A549 (cell line): ENCODE measurements around the gene DNAJC22. TPM values are rescaled to one million over a fixed set of nuclear protein-coding genes. Genes with fewer than 3 reads are reported as not detected.
"Not testable (repeated sequence)": the region's sequence is repeated elsewhere in the genome, so short reads cannot be mapped to it uniquely, and the experiment has no call there.

Source experiments
- ATAC-seq, 2 experiments: fragments of 200-7000 bp in 1 of 2; fragments of >200 bp in 1 of 2; cut with Nextera tagmentation in 1 of 2; cut with Tn5 transposase in 1 of 2; 3 replicates each; pipeline versions ENCODE4 v1.8.0 to v1.9.1; 2018 to 2020; ENCODE audit warnings: mild to moderate bottlenecking in 1 of 2, moderate library complexity in 1 of 2
- CTCF ChIA-PET: fragments of 300-600 bp; sonication (Branson Sonifier 250); formaldehyde crosslinking; extraction: SDS; loops from one replicate; lab custom pipeline; 2021; ENCODE audit warnings: antibody characterized with exemption, inconsistent platforms; lab: Yijun Ruan, JAX
- POLR2A ChIA-PET: fragments of 350-600 bp; formaldehyde crosslinking; extraction: SDS; loops from one replicate; lab custom pipeline; 2021; ENCODE audit warnings: antibody characterized with exemption, inconsistent platforms; lab: Yijun Ruan, JAX
- DNase-seq, 2 experiments: peaks; one replicate each; pipeline versions ENCODE4 v3.0.0 to v3.0.0-alpha.2; 2011 to 2016; ENCODE audit warnings: low read depth in 1 of 2, low spot score in 1 of 2
- FAIRE-seq: peaks from 2 replicates; lab custom pipeline; 2011; peaks lifted over from hg19 to GRCh38; lab: Jason Lieb, UNC
- H3K27ac ChIP-seq, 2 experiments: fragments of >200 bp; sonication (Bioruptor Twin); formaldehyde crosslinking; 3 replicates each; pipeline ENCODE4 v1.5.1; 2016 to 2017
- H3K4me1 ChIP-seq: fragments of >200 bp; sonication (Bioruptor Twin); formaldehyde crosslinking; 3 replicates; pipeline ENCODE4 v1.6.1; 2016
- H3K4me2 ChIP-seq: fragments of >200 bp; sonication (Bioruptor Twin); formaldehyde crosslinking; 3 replicates; pipeline ENCODE4 v1.6.1; 2016
- H3K4me3 ChIP-seq: fragments of >200 bp; sonication (Bioruptor Twin); formaldehyde crosslinking; 3 replicates; pipeline ENCODE4 v1.5.1; 2016
- H3K9me3 ChIP-seq: fragments of >200 bp; sonication (Bioruptor Twin); formaldehyde crosslinking; 3 replicates; pipeline ENCODE4 v1.6.1; 2016
- CBX2 ChIP-seq: fragments of 200-600 bp; sonication (generic); IDR thresholded peaks from 2 replicates; pipeline ENCODE4 v1.6.1; 2016; ENCODE audit warnings: low read depth, mild to moderate bottlenecking, borderline replicate concordance
- CHD2 ChIP-seq: fragments of 150-350 bp; IDR thresholded peaks from 2 replicates; pipeline ENCODE4 v1.6.1; 2014; ENCODE audit warnings: low read length; ENCODE audit not compliant: partially characterized antibody
- EP300 ChIP-seq, 2 experiments: fragments of >200 bp; sonication (Bioruptor Twin); formaldehyde crosslinking; IDR thresholded peaks; 2 replicates in 1 of 2; 3 replicates in 1 of 2; pipeline ENCODE4 v1.6.1; 2016 to 2017
- ESRRA ChIP-seq: fragments of 150-350 bp; IDR thresholded peaks from 2 replicates; pipeline ENCODE4 v1.6.1; 2014; ENCODE audit warnings: mild to moderate bottlenecking, low read length, borderline replicate concordance
- FOSB ChIP-seq: fragments of 250-450 bp; sonication (Bioruptor Pico); IDR thresholded peaks from 2 replicates; pipeline ENCODE4 v1.5.0; 2020; ENCODE audit warnings: mild to moderate bottlenecking, moderate library complexity
- FOXS1 ChIP-seq: fragments of 250-450 bp; sonication (Bioruptor Pico); IDR thresholded peaks from 2 replicates; pipeline ENCODE4 v1.5.0; 2020; ENCODE audit warnings: mild to moderate bottlenecking, moderate library complexity
- HMGXB4 ChIP-seq: fragments of 250-450 bp; sonication (Bioruptor Pico); IDR thresholded peaks from 2 replicates; pipeline ENCODE4 v1.5.0; 2021; ENCODE audit warnings: mild to moderate bottlenecking, moderate library complexity, borderline replicate concordance
- HOXA7 ChIP-seq: fragments of 250-450 bp; sonication (Bioruptor Pico); IDR thresholded peaks from 2 replicates; pipeline ENCODE4 v1.5.0; 2020; ENCODE audit warnings: mild to moderate bottlenecking, moderate library complexity
- POLR2A ChIP-seq: IDR thresholded peaks from 2 replicates; pipeline ENCODE4 v1.6.1; 2012; ENCODE audit warnings: mild to moderate bottlenecking, low read length
- POLR2AphosphoS2 ChIP-seq: conservative IDR thresholded peaks from 2 replicates; pipeline ENCODE4 v1.6.1; 2012; ENCODE audit warnings: low read length, improper control_type of control experiment, inconsistent platforms
- RAD21 ChIP-seq, 2 experiments: fragments of >200 bp in 1 of 2; sonication (Bioruptor Twin) in 1 of 2; formaldehyde crosslinking in 1 of 2; IDR thresholded peaks in 1 of 2; conservative IDR thresholded peaks in 1 of 2; 2 replicates in 1 of 2; 3 replicates in 1 of 2; pipeline ENCODE4 v1.6.1; 2012 to 2018; ENCODE audit warnings: inconsistent platforms in 1 of 2
- RARB ChIP-seq: fragments of 250-450 bp; sonication (Bioruptor Pico); IDR thresholded peaks from 2 replicates; pipeline ENCODE4 v1.8.0; 2021; ENCODE audit warnings: mild to moderate bottlenecking, moderate library complexity
- RFX5 ChIP-seq: fragments of 450-650 bp; IDR thresholded peaks from 2 replicates; pipeline ENCODE4 v1.7.1; 2014; ENCODE audit warnings: antibody characterized with exemption, mild to moderate bottlenecking, moderate library complexity
- USF2 ChIP-seq: fragments of 450-650 bp; IDR thresholded peaks from 2 replicates; pipeline ENCODE4 v1.6.1; 2014; ENCODE audit warnings: antibody characterized with exemption
- ZC3H11A ChIP-seq: fragments of 450-650 bp; IDR thresholded peaks from 2 replicates; pipeline ENCODE4 v1.6.1; 2014; ENCODE audit warnings: antibody characterized with exemption, mild to moderate bottlenecking
- WGBS: methylation state at CpG from one replicate; pipeline ENCODE4 v1.1.6; 2017; ENCODE audit errors: missing lambda C conversion rate; 5-methylcytosine and 5-hydroxymethylcytosine counted together
- polyA plus RNA-seq, 4 experiments: library from polyadenylated mRNA; depleted of rRNA in 3 of 4; stranded (reverse); fragments of >200 nt; fragmentation: RNase III in 1 of 4; extraction: RNeasy Plus Mini Kit Qiagen cat#74134 plus additional on column Dnase treatment in 1 of 4; gene quantifications; 2 replicates in 3 of 4; 3 replicates in 1 of 4; pipeline ENCODE4 v1.2.3, GENCODE V29; 2011 to 2017

DNAJC22 gene
- polyA plus RNA-seq, 2 of the 4 experiments (the other 2 are of a cell fraction) = 22.6 to 35.5 TPM

DNA sequence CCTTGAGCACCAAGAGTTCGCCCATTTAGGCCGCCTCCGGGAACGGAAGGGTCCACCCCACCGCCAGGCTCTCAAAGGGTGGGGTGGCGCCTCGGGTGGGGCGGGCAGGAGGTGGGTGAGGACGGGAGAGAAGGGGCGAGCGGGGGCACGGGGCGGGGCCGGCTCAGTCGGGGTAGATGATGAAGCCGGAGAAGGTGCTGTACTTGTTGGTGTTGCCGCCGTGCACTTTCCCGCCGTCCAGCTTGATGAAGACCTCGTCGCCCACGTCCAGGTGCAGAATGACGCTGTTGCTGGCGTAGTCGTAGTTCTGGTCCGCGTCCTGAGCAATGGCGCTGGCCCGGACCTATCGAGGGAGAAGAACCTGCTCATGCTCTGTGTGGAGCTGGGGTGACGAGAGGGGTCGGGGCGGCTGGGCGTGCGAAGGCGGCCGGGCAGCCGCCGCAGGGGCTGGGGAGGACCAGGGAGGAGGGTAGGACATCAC lies 13.8 kb upstream of the DNAJC22 start:
- POLR2A ChIA-PET = interaction anchor here (1.6 kb wide), 1 partner anchor 10 kb away, joined by 4 read pairs; no protein-coding TSS in a partner anchor

GRCh38 chr12:49333778-49334177 lies 12.9 kb upstream of the DNAJC22 start:
- ATAC-seq, FAIRE-seq: not testable (repeated sequence)

More for the DNA sequence above, 13.8 kb upstream of the DNAJC22 start:
- no peak for FAIRE-seq
- ATAC-seq = no peak
- TF ChIP-seq RFX5 = no peak
- no peak for TF ChIP-seq FOXS1 (CRISPR knock-in tag)
- no peak for TF ChIP-seq HOXA7 (CRISPR knock-in tag)
- no peak for TF ChIP-seq HMGXB4 (CRISPR knock-in tag)
- TF ChIP-seq FOSB (CRISPR knock-in tag) = no peak
- no peak for DNase-seq
- Histone ChIP-seq H3K27ac (no peak overlapping the region), H3K4me1 (peaks cover 9% of the 10 kb centered on the region; the same call in 2 of the 3 replicates), H3K4me2 (no peak overlapping the region), H3K4me3 (no peak overlapping the region), H3K9me3 (no peaks in the 10 kb centered on the region)
- CTCF ChIA-PET = interaction anchor here (0.6 to 6.5 kb wide), 16 partner anchors 9 to 248 kb away, joined by 3 to 144 read pairs (median 47); partner anchors contain the start of genes DNAJC22, PRPH and TROAP
- 95% methylated on average over 32 of the region's 40 CpGs for WGBS

GRCh38 chr12:49334226-49334625 lies 12.5 kb upstream of the DNAJC22 start:
- H3K4me3 ChIP-seq = no peak overlapping the region
- no peak overlapping the region for H3K4me2 ChIP-seq
- TF ChIP-seq ESRRA (no peak), ZC3H11A (no peak), RAD21 (conservative IDR thresholded peaks at IDR 0.05 in 1 of 2, IDR thresholded peaks at IDR 0.05 in 1 of 2) (no peak), EP300 (IDR thresholded peaks at IDR 0.05) (no peak), CHD2 (no peak), POLR2A (no peak), CBX2 (no peak), RARB (no peak), USF2 (no peak)
- TF ChIP-seq, all 56 proteins: peak for 0
- ChIA-PET CTCF (interaction anchor here (0.6 to 6.5 kb wide), 12 partner anchors 8 to 246 kb away, joined by 3 to 144 read pairs (median 36); partner anchors contain the start of genes DNAJC22 and PRPH), POLR2A (no interaction called here)
- ATAC-seq (no peak), DNase-seq (no peak), FAIRE-seq (no peak)
- Histone ChIP-seq H3K9me3 (no peaks in the 10 kb centered on the region), H3K27ac (no peak overlapping the region), H3K4me1 (peaks cover 11% of the 10 kb centered on the region; the same call in 2 of the 3 replicates)
- WGBS = 90% methylated on average over 19 of the region's 19 CpGs

More at GRCh38 chr12:49333778-49334177, 12.9 kb upstream of the DNAJC22 start:
- CTCF ChIA-PET = interaction anchor here (0.6 to 6.5 kb wide), 13 partner anchors 9 to 1420 kb away, joined by 3 to 144 read pairs (median 58); partner anchors contain the start of genes DNAJC22, PRPH and TROAP
- H3K27ac ChIP-seq, H3K4me2 ChIP-seq, POLR2A ChIA-PET, H3K4me1 ChIP-seq, H3K4me3 ChIP-seq, DNase-seq, H3K9me3 ChIP-seq: not testable (repeated sequence)
- 97% methylated on average over 21 of the region's 21 CpGs for WGBS

DNA sequence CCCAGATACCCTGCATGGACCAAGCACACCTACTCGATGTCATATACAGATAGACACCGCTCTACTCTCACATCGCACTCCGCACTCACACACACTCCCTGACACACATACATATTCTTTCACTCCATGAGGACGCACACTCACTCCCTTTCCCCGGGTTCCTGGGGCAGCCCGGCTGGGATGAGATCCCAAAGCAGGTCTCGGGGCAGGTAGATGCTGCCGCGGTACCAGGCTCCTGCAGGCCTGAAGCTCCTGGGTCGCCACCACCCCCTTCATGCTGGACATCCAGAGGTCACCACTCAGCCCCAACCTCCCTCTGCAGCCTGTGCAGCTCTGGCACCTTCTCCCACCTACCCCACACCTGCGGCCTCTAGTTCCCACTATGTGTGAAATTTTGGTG lies 12.0 kb upstream of the DNAJC22 start:
- Histone ChIP-seq H3K4me2 (no peak overlapping the region), H3K9me3 (no peaks in the 10 kb centered on the region), H3K27ac (no peak overlapping the region), H3K4me1 (peaks cover 15% of the 10 kb centered on the region; the same call in 2 of the 3 replicates), H3K4me3 (no peak overlapping the region)
- ATAC-seq (no peak), DNase-seq (no peak), FAIRE-seq (no peak)
- ChIA-PET POLR2A (interaction anchor here (1.0 kb wide), 1 partner anchor 406 kb away, joined by 3 read pairs; no protein-coding TSS in a partner anchor), CTCF (interaction anchor here (0.6 to 6.1 kb wide), 11 partner anchors 9 to 246 kb away, joined by 3 to 104 read pairs (median 4); partner anchors contain the start of genes DNAJC22 and PRPH)
- 95% methylated on average over 12 of the region's 12 CpGs for WGBS
- TF ChIP-seq POLR2AphosphoS2 = no peak
